Activated CD8-positive, alpha-beta T cell treated with anti-CD3 and anti-CD28 coated beads, Interleukin-2, amount 10 ng/mL, durations not matched to agents 7 days and 5 days (primary cell): ENCODE results near the gene AP1S1. TPM values are rescaled to one million over a fixed set of nuclear protein-coding genes. Genes with fewer than 3 reads are reported as not detected.

ENCODE experiments used
- ATAC-seq: fragments of 150-1000 bp; cut with Tn5 transposase; one replicate; pipeline ENCODE4 v1.10.0; 2021; ENCODE audit warnings: moderate library complexity
- CTCF ChIA-PET: fragments of 350-600 bp; sonication (Branson Sonifier 250); formaldehyde crosslinking; loops from one replicate; lab custom pipeline; 2021; ENCODE audit warnings: antibody characterized with exemption; lab: Charles Lee
- POLR2A ChIA-PET: fragments of 350-600 bp; sonication (Branson Sonifier 250); formaldehyde crosslinking; loops from one replicate; lab custom pipeline; 2021; ENCODE audit warnings: antibody characterized with exemption; lab: Charles Lee
- DNase-seq: peaks from one replicate; pipeline ENCODE4 v3.0.0-alpha.2; 2020
- H3K27ac Mint-ChIP-seq: one replicate; pipeline ENCODE4 v1.8.0; 2021; ENCODE audit warnings: mild to moderate bottlenecking, mixed read lengths
- H3K27me3 Mint-ChIP-seq: one replicate; pipeline ENCODE4 v1.8.0; 2021; ENCODE audit warnings: low read depth, mixed read lengths
- H3K36me3 Mint-ChIP-seq: one replicate; pipeline ENCODE4 v1.8.0; 2021; ENCODE audit warnings: low read depth, mixed read lengths
- H3K4me1 Mint-ChIP-seq: one replicate; pipeline ENCODE4 v1.8.0; 2021; ENCODE audit warnings: low read depth, mixed read lengths
- H3K4me3 Mint-ChIP-seq: one replicate; pipeline ENCODE4 v1.8.0; 2021; ENCODE audit warnings: mild to moderate bottlenecking, mixed read lengths
- H3K9me3 Mint-ChIP-seq: one replicate; pipeline ENCODE4 v1.8.0; 2022; ENCODE audit warnings: mixed read lengths; ENCODE audit not compliant: insufficient read depth
- microRNA-seq: library from miRNA; unstranded; fragments of <30 nt; microRNA quantifications from one replicate; pipeline ENCODE4 v1.2.0, GENCODE V29; 2022
- total RNA-seq, 2 experiments: library from RNA; stranded (reverse); gene quantifications; one replicate each; pipeline ENCODE4 v1.2.3, GENCODE V29; 2021

The AP1S1 gene
- total RNA-seq, 2 experiments from 2014 or later: 46.2 to 48.9 TPM

DNA sequence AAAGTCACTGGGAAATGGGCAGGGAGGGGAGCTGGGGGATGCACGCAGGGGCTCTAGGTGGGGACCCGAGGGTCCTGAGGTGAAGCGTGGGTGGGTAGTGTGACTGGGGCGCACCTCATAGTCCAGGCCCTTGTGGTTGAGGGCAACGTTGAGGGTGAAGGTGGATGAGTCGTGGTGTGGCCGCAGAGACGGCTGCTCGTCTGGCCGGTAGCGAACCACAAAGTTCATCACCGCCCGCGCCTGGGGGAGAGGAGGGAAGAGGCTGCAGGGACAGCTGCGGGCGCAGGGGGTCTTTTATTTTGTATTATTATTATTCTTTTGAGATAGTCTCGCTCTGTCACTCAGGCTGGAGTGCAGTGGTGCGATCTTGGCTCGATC, 52.4 kb downstream of the AP1S1 start:
- DNase-seq (no peak), ATAC-seq (no peak)
- peaks cover 8% of the 10 kb centered on the region for H3K36me3 Mint-ChIP-seq
- H3K4me3 Mint-ChIP-seq: no peak overlapping the region
- H3K9me3 Mint-ChIP-seq: no peaks in the 10 kb centered on the region
- H3K27ac Mint-ChIP-seq: no peak overlapping the region
- ChIA-PET CTCF (interaction anchor here (2.1 kb wide), 1 partner anchor 14 kb away, joined by 5 read pairs; no protein-coding TSS in a partner anchor), POLR2A (no interaction called here)
- H3K4me1 Mint-ChIP-seq: peaks cover 4% of the 10 kb centered on the region
- H3K27me3 Mint-ChIP-seq: peaks cover 15% of the 10 kb centered on the region

DNA sequence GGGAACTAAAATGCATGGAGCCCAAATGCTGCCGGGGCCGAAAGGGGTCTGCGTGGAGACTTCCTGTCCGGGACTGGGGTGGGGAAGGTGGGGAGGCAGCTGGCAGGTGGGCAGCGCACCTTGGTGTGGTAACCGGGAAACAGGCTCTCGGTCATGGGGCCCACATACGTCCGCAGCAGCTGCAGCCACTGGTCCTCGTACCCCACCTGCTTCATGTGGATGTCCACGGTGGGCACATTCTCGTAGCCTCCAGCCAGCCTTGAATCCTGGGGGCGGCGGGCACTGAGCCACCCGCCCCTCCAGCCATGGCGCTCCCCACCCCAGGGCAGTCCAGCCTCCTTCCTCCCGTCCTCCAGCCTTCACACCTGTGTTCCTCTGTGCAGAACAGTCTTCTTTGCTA, 53.2 kb downstream of the AP1S1 start:
- POLR2A ChIA-PET: no interaction called here
- Mint-ChIP-seq H3K4me1 (peaks cover 4% of the 10 kb centered on the region), H3K27me3 (peaks cover 13% of the 10 kb centered on the region), H3K4me3 (no peak overlapping the region), H3K9me3 (no peaks in the 10 kb centered on the region), H3K27ac (no peak overlapping the region), H3K36me3 (peaks cover 9% of the 10 kb centered on the region)
- CTCF ChIA-PET: interaction anchor here (1.0 to 1.6 kb wide), 3 partner anchors 10 to 75 kb away, joined by 3 to 4 read pairs (median 4); partner anchors contain the start of genes PLOD3 and ZNHIT1
- ATAC-seq (no peak), DNase-seq (no peak)

DNA sequence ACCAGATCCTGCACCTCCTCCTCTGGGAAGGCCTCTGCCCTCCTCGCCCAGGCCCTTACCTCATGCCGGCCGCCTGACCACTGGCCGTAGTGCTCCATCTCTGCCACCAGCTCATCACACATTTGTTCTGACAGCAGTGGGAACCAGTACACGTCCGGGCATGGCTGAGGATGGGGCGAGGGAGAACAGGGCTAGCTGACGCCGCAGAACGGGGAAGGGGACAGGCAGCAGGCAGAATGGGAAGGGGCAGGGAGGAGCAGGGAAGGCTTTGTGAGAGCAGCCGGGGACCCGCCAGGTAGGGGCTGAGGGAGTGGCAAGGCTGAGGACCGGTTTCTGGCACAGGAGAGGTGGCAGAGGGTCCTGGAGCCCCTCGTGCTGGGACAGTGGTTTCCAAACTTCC, 54.5 kb downstream of the AP1S1 start:
- no peak for ATAC-seq
- CTCF ChIA-PET: interaction anchor here (1.6 kb wide), 1 partner anchor 9 kb away, joined by 4 read pairs; the partner anchor contains the start of genes PLOD3 and ZNHIT1
- Mint-ChIP-seq H3K4me3 (no peak overlapping the region), H3K36me3 (peaks cover 9% of the 10 kb centered on the region), H3K27me3 (peaks cover 5% of the 10 kb centered on the region), H3K9me3 (no peaks in the 10 kb centered on the region), H3K4me1 (peaks cover 4% of the 10 kb centered on the region), H3K27ac (no peak overlapping the region)
- POLR2A ChIA-PET: no interaction called here
- no peak for DNase-seq

DNA sequence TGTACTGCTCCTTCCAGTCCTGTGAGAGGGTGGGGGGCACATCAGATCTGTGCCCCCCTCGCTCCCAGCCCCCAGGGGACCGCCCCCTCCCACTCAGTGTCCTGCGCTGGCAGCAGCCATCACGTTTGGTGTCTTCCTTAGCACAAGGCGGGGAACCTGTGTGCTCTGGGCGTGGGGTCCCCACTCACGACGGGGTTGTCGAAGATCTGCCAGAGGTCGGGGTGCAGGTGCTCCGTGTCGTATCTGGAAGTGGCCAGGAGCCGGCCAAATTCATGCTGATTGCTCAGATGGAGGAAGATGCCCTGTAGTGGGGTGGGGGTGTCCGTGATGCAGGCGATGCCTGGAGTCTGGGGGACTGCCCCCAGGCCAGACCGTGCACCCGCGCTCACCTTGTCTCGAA, 55.9 kb downstream of the AP1S1 start:
- Mint-ChIP-seq H3K9me3 (no peaks in the 10 kb centered on the region), H3K4me3 (no peak overlapping the region), H3K36me3 (peaks cover 14% of the 10 kb centered on the region), H3K4me1 (no peaks in the 10 kb centered on the region), H3K27me3 (no peaks in the 10 kb centered on the region), H3K27ac (no peak overlapping the region)
- POLR2A ChIA-PET: interaction anchor here (0.6 kb wide), 1 partner anchor 34 kb away, joined by 3 read pairs; no protein-coding TSS in a partner anchor
- DNase-seq: no peak
- no peak for ATAC-seq
- CTCF ChIA-PET: interaction anchor here (0.9 to 1.6 kb wide), 2 partner anchors 17 to 72 kb away, joined by 3 to 8 read pairs; no protein-coding TSS in a partner anchor

Small RNA genes lying within 50 kb of the gene (microRNA-seq; reads per million reads assigned to microRNA genes)
- not detected for gene MIR4653

Other genes starting within 250 kb of the AP1S1 start
- gene MUC3A, start 204.9 kb upstream of the AP1S1 start, total RNA-seq: not detected
- not detected for gene MUC12, start 184.9 kb upstream of the AP1S1 start, total RNA-seq
- not detected for gene MUC17, start 134.4 kb upstream of the AP1S1 start, total RNA-seq
- gene TRIM56, start 69.0 kb upstream of the AP1S1 start, total RNA-seq: 10 to 100 TPM; 66.8 to 67.9 TPM
- gene SERPINE1, start 27.4 kb upstream of the AP1S1 start, total RNA-seq: under 1 TPM; 0.47 to 0.58 TPM
- under 1 TPM; 0.29 to 0.53 TPM for gene VGF, start 11.1 kb downstream of the AP1S1 start, total RNA-seq
- not detected for gene NAT16, start 25.8 kb downstream of the AP1S1 start, total RNA-seq
- gene MOGAT3, start 46.6 kb downstream of the AP1S1 start, total RNA-seq: not detected
- 10 to 100 TPM; 51.1 to 58.1 TPM for gene PLOD3, start 63.1 kb downstream of the AP1S1 start, total RNA-seq
- gene ZNHIT1, start 63.7 kb downstream of the AP1S1 start, total RNA-seq: 10 to 100 TPM; 56.1 to 58.4 TPM
- 10 to 100 TPM; 19.6 to 21.2 TPM for gene CLDN15, start 83.3 kb downstream of the AP1S1 start, total RNA-seq
- 100 to 1,000 TPM; 103 to 108 TPM for gene FIS1, start 90.6 kb downstream of the AP1S1 start, total RNA-seq
- 10 to 100 TPM in 1 of 2 experiments, 1 to 10 TPM in 1; 9.9 to 11.1 TPM for gene IFT22, start 167.3 kb downstream of the AP1S1 start, total RNA-seq
- not detected for gene COL26A1, start 208.4 kb downstream of the AP1S1 start, total RNA-seq